ENCODE results near the gene SMKR1. TPM values are rescaled to one million over a fixed set of nuclear protein-coding genes. Genes with fewer than 3 reads are reported as not detected.
"Not testable (repeated sequence)": the region's sequence is repeated elsewhere in the genome, so short reads cannot be mapped to it uniquely, and the experiment has no call there.

SMKR1 gene
- total RNA-seq, 2 donors from 2014 or later = 3.4 TPM; not detected in 1

GRCh38 chr7:129530795-129531391 lies 28.6 kb downstream of the SMKR1 start:
- no peaks in the 10 kb centered on the region for H3K4me1 ChIP-seq
- H3K27ac ChIP-seq = no peak overlapping the region
- H3K36me3 ChIP-seq (replicated peaks in 1 of 2; ENCODE audit: insufficient read depth in 1 of 2, low read depth in 2 of 2) = no peaks in the 10 kb centered on the region
- no peaks in the 10 kb centered on the region for H3K27me3 ChIP-seq
- TF ChIP-seq CTCF (IDR thresholded peaks at IDR 0.05) = no peak
- TF ChIP-seq POLR2A (IDR thresholded peaks at IDR 0.05) = no peak
- H3K4me3 ChIP-seq = no peak overlapping the region
- 70 to 87% methylated on average over 5 of the region's 5 CpGs for WGBS, 2 donors
- no peaks in the 10 kb centered on the region for H3K9me3 ChIP-seq
- DNase-seq (no peak), ATAC-seq (no peak)
- intact Hi-C loops (cut with DNase I) = no loop called here

- Histone ChIP-seq H3K4me3 (no peak overlapping the region), H3K4me1 (no peaks in the 10 kb centered on the region), H3K36me3 (replicated peaks in 1 of 2; ENCODE audit: insufficient read depth in 1 of 2, low read depth in 2 of 2) (no peaks in the 10 kb centered on the region), H3K27ac (no peak overlapping the region), H3K27me3 (no peaks in the 10 kb centered on the region), H3K9me3 (no peaks in the 10 kb centered on the region)
- ATAC-seq (no peak), DNase-seq (no peak)
- no peak for TF ChIP-seq POLR2A (IDR thresholded peaks at IDR 0.05)
- TF ChIP-seq CTCF (IDR thresholded peaks at IDR 0.05) = no peak
- intact Hi-C loops (cut with DNase I) = no loop called here
- 83 to 88% methylated on average over 9 to 11 of the region's 11 CpGs for WGBS, 2 donors
Observed at GRCh38 chr7:129531721-129532120, 29.4 kb downstream of the SMKR1 start.

- no peaks in the 10 kb centered on the region for H3K4me1 ChIP-seq
- no peaks in the 10 kb centered on the region for H3K36me3 ChIP-seq (replicated peaks in 1 of 2; ENCODE audit: insufficient read depth in 1 of 2, low read depth in 2 of 2)
- ATAC-seq = no peak
- TF ChIP-seq CTCF (IDR thresholded peaks at IDR 0.05) (no peak), POLR2A (IDR thresholded peaks at IDR 0.05) (no peak)
- intact Hi-C loops (cut with DNase I) = no loop called here
- no peak for DNase-seq
- H3K27me3 ChIP-seq = no peaks in the 10 kb centered on the region
- 84 to 93% methylated on average over 6 to 19 of the region's 19 CpGs for WGBS, 2 donors
- H3K9me3 ChIP-seq = no peaks in the 10 kb centered on the region
- no peak overlapping the region for H3K4me3 ChIP-seq
- no peak overlapping the region for H3K27ac ChIP-seq
Observed at GRCh38 chr7:129532375-129532774, 30.0 kb downstream of the SMKR1 start.

- DNase-seq; intact Hi-C loops (cut with DNase I); H3K27ac ChIP-seq; ATAC-seq; H3K36me3 ChIP-seq (replicated peaks in 1 of 2; ENCODE audit: insufficient read depth in 1 of 2, low read depth in 2 of 2); H3K4me3 ChIP-seq; H3K4me1 ChIP-seq; H3K9me3 ChIP-seq; H3K27me3 ChIP-seq: not testable (repeated sequence)
- WGBS, 2 donors = 85 to 87% methylated on average over 17 to 20 of the region's 20 CpGs
Observed at GRCh38 chr7:129534558-129535274, 32.4 kb downstream of the SMKR1 start.

- DNase-seq = no peak
- TF ChIP-seq CTCF (IDR thresholded peaks at IDR 0.05) (no peak), POLR2A (IDR thresholded peaks at IDR 0.05) (no peak)
- ATAC-seq = no peak
Observed at GRCh38 chr7:129535896-129536295, 33.6 kb downstream of the SMKR1 start.

More at GRCh38 chr7:129535896-129536295, 33.6 kb downstream of the SMKR1 start:
- Histone ChIP-seq H3K36me3 (replicated peaks in 1 of 2; ENCODE audit: insufficient read depth in 1 of 2, low read depth in 2 of 2) (no peaks in the 10 kb centered on the region), H3K9me3 (no peaks in the 10 kb centered on the region), H3K27me3 (no peaks in the 10 kb centered on the region), H3K27ac (no peak overlapping the region), H3K4me3 (no peak overlapping the region), H3K4me1 (no peaks in the 10 kb centered on the region)
- WGBS, 2 donors = 52 to 61% methylated on average over 5 of the region's 5 CpGs
- intact Hi-C loops (cut with DNase I) = no loop called here

All from body of pancreas (tissue), 4 donors.